Gastroesophageal sphincter (tissue), 4 donors: ENCODE measurements around the gene TNFRSF18. TPM values are rescaled to one million over a fixed set of nuclear protein-coding genes. Genes with fewer than 3 reads are reported as not detected.
"Not testable (repeated sequence)": the region's sequence is repeated elsewhere in the genome, so short reads cannot be mapped to it uniquely, and the experiment has no call there.

Experiments
- ATAC-seq: fragments of 150-250 bp; one replicate; pipeline ENCODE4 v1.9.1; 2016; ENCODE audit warnings: mild to moderate bottlenecking, moderate library complexity
- H3K27ac ChIP-seq, 4 donors: fragments of 200-600 bp; sonication (generic) in 3 of 4; 1 replicate in 3 of 4; 2 replicates in 1 of 4; pipeline ENCODE4 v1.5.1; 2016 to 2019
- H3K27me3 ChIP-seq: fragments of 200-600 bp; sonication (generic); one replicate; pipeline ENCODE4 v1.5.1; 2019
- H3K36me3 ChIP-seq, 2 donors: fragments of 200-600 bp; sonication (generic); one replicate each; pipeline ENCODE4 v1.5.1; 2019; ENCODE audit warnings: control low read depth in 1 of 2
- H3K4me1 ChIP-seq, 3 donors: fragments of 200-600 bp; sonication (generic); 1 replicate in 2 of 3; 2 replicates in 1 of 3; pipeline ENCODE4 v1.5.1; 2016 to 2019; ENCODE audit warnings: control low read depth in 2 of 3
- H3K4me3 ChIP-seq, 2 donors: fragments of 200-600 bp; sonication (generic); one replicate each; pipeline ENCODE4 v1.5.1; 2019; ENCODE audit warnings: mild to moderate bottlenecking in 1 of 2, moderate library complexity in 1 of 2
- H3K9me3 ChIP-seq, 3 donors: fragments of 200-600 bp; sonication (generic); one replicate each; pipeline ENCODE4 v1.5.1; 2017 to 2019; ENCODE audit warnings: control low read depth in 2 of 3
- CTCF ChIP-seq, 4 experiments: fragments of 200-600 bp in 2 of 4; fragments of 450-650 bp in 2 of 4; sonication (generic) in 1 of 4; IDR thresholded peaks; one replicate each; pipeline ENCODE4 v1.5.1; 2017 to 2019; ENCODE audit warnings: antibody characterized with exemption in 4 of 4, mild to moderate bottlenecking in 2 of 4, moderate library complexity in 2 of 4
- EP300 ChIP-seq: sonication (generic); formaldehyde crosslinking; IDR thresholded peaks from one replicate; pipeline ENCODE4 v1.6.1; 2017; ENCODE audit warnings: antibody characterized with exemption, mild to moderate bottlenecking
- POLR2A ChIP-seq, 2 donors: fragments of 450-650 bp; IDR thresholded peaks; one replicate each; pipeline ENCODE4 v1.6.1; 2017; ENCODE audit warnings: antibody characterized with exemption in 2 of 2, mild to moderate bottlenecking in 2 of 2, moderate library complexity in 1 of 2
- POLR2AphosphoS5 ChIP-seq: sonication (generic); formaldehyde crosslinking; IDR thresholded peaks from one replicate; pipeline ENCODE4 v1.6.1; 2017; ENCODE audit warnings: antibody characterized with exemption
- WGBS, 2 donors: methylation state at CpG; one replicate each; pipeline ENCODE4 v1.1.5; 2018; ENCODE audit warnings: low coverage in 1 of 2; 5-methylcytosine and 5-hydroxymethylcytosine counted together
- total RNA-seq, 4 donors: library from RNA; depleted of rRNA; stranded (reverse); fragments of >200 nt; gene quantifications; one replicate each; pipeline ENCODE4 v1.1.0, GENCODE V29; 2016

TNFRSF18 gene
- total RNA-seq, 4 donors from 2014 or later, result 0.35 to 2.2 TPM; not detected in 2

DNA sequence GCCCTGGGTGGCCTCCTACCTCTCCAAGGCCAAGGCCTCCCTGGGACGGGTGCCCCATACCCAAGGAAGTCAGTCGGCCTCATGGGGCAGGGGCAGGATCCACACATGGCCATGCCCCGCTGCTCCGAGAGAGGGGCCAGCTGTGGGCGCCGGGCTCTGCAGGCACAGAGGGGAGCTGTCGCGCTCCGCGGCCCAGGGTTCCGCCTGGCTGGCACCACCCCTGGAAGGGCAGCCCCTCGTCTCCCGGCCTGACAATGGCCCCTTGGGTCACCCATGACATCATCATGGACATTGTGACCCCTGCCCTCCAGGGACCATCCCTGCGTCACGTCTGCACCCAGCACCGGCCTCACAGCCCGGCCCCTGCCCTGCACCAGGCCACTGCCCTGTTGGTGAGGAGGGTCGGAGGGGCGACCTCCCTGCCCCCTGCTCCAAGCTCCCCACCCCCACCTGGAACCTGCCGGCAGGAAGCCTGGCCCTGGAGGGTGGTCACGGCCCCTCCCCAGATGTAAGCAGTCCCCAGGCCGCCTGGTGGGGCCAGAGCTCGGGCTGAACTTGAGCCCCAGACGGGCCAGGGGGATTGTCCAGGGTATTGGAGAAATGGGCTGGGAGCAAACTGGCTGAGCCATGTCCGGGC is 26.9 kb downstream of the TNFRSF18 start:
- WGBS, 2 donors, result no CpG with 5 or more reads among the region's 25 CpGs
- Histone ChIP-seq H3K36me3 (no peaks in the 10 kb centered on the region), H3K27me3 (peaks cover 88% of the 10 kb centered on the region), H3K4me3 (no peak overlapping the region), H3K27ac (no peak overlapping the region), H3K9me3 (no peaks in the 10 kb centered on the region), H3K4me1 (peaks cover 0 to 4% (median 0%) of the 10 kb centered on the region in 3 donors)
- TF ChIP-seq EP300 (no peak), CTCF (IDR thresholded peaks at IDR 0.05) (no peak), POLR2AphosphoS5 (no peak), POLR2A (IDR thresholded peaks at IDR 0.05) (no peak)
- ATAC-seq, result no peak

DNA sequence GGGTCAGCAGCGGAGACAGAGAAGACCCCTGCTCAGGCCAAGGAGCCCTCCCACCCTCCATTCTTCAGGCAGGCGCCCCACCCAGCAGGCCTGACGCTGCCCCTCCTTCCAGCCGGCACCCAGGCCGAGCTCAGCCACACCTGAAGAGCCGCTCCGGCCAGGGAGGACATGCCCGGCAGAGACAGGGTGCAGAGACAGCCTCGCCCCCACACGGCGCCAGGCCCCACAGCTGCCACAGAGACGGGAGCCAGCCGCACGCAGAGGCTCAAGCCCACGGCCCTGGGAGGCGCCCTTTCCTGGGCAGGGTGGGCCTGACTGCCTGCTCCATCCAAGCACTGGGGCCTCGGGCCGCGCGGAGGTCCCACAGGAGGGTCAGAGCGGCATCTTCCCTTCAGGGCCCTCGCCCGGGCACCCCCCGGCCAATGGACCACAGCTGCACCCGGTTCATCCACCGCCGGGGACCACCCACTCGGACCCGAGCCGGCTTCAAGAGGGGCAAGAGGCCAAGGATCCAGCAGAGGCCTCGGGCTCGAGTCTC is 27.5 kb downstream of the TNFRSF18 start:
- Histone ChIP-seq H3K9me3 (no peaks in the 10 kb centered on the region), H3K27me3 (peaks cover 94% of the 10 kb centered on the region), H3K4me3 (no peak overlapping the region), H3K4me1 (peaks cover 0 to 6% (median 0%) of the 10 kb centered on the region in 3 donors), H3K27ac (no peak overlapping the region), H3K36me3 (no peaks in the 10 kb centered on the region)
- no peak for ATAC-seq
- WGBS, 2 donors, result no CpG with 5 or more reads among the region's 32 CpGs
- TF ChIP-seq POLR2A (IDR thresholded peaks at IDR 0.05) (no peak), POLR2AphosphoS5 (no peak), EP300 (no peak), CTCF (IDR thresholded peaks at IDR 0.05) (no peak)

DNA sequence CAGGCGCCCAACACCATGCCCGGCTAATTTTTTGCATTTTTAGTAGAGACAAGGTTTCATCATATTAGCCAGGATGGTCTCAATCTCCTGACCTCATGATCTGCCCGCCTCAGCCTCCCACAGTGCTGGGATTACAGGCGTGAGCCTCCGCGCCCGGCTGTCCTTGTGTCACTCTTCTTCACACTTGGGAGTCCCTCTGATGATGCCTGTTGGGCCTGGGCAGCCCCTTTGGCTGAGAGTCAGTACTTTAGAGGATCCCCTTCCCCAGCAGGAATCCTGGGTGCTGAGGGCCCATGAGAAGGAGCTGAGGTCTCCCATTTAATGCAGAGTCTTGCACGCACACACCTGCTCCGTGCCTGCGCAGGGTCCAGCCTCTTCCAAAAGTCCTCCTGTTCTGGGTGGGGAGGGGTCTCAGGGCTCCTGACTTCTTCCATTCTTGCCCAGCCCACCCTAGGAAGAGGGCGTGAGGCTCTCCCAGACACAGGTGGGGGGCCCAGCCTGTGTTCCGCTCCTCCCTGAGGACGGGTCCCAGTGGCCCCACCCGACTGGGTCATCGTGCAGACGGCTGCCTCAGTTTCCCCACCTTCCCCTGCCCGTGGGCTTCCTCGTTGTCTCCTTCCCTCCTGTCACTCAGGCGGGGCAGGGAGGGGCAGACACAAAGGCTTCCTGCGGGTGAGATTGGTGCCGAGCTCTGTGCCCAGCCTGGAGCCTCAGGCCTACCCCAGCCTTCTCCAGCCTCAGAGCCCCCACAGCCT is 28.8 kb downstream of the TNFRSF18 start:
- TF ChIP-seq EP300 (no peak), CTCF (IDR thresholded peaks at IDR 0.05) (no peak), POLR2A (IDR thresholded peaks at IDR 0.05) (no peak), POLR2AphosphoS5 (no peak)
- H3K36me3 ChIP-seq, result no peaks in the 10 kb centered on the region
- peaks cover 100% of the 10 kb centered on the region for H3K27me3 ChIP-seq
- 83% methylated on average over 8 of the region's 21 CpGs; no CpG with 5 or more reads in 1 of the 2 donors for WGBS, 2 donors
- H3K4me1 ChIP-seq, result peaks cover 0 to 11% (median 0%) of the 10 kb centered on the region in 3 donors
- ATAC-seq, result no peak
- no peaks in the 10 kb centered on the region for H3K9me3 ChIP-seq
- H3K4me3 ChIP-seq, result no peak overlapping the region
- H3K27ac ChIP-seq, result no peak overlapping the region

- Histone ChIP-seq H3K9me3 (no peaks in the 10 kb centered on the region), H3K27me3 (peaks cover 100% of the 10 kb centered on the region), H3K4me1 (peaks cover 0 to 8% (median 0%) of the 10 kb centered on the region in 3 donors), H3K27ac (no peak overlapping the region), H3K36me3 (no peaks in the 10 kb centered on the region), H3K4me3 (no peak overlapping the region)
- 60 to 80% methylated on average over 1 to 4 of the region's 7 CpGs for WGBS, 2 donors
- ATAC-seq, result no peak
- TF ChIP-seq CTCF (IDR thresholded peaks at IDR 0.05) (no peak), POLR2AphosphoS5 (no peak), EP300 (no peak), POLR2A (IDR thresholded peaks at IDR 0.05) (no peak)
Measured at GRCh38 chr1:1176931-1177330, 29.5 kb downstream of the TNFRSF18 start.

DNA sequence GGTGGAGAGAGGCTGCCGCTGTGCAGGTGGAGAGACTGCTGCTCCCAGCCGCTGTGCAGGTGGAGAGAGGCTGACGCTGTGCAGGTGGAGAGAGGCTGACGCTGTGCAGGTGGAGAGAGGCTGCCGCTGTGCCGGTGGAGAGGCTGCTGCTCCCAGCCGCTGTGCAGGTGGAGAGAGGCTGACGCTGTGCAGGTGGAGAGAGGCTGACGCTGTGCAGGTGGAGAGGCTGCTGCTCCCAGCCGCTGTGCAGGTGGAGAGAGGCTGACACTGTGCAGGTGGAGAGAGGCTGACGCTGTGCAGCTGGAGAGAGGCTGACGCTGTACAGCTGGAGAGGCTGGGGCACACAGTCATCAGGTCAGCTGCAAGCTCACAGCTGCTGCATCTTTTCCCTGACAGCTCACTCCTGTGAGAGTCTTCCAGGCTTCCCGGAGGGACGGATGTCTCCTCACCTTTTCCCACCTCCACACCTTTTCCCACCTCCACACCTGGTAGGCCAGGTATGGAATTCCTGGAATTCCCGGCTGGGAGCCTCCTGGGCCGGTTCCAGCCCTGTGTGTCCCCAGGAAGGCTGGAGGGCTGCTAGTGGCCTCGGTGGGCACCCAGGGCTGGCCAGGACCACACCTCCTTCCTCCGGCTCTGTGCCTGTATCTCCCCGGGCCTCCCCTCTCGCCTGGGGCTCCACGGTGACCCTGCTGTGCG is 30.2 kb downstream of the TNFRSF18 start:
- not testable (repeated sequence) for H3K36me3 ChIP-seq, H3K4me1 ChIP-seq, H3K4me3 ChIP-seq, ATAC-seq, H3K9me3 ChIP-seq, H3K27ac ChIP-seq
- peaks cover 100% of the 10 kb centered on the region for H3K27me3 ChIP-seq
- WGBS, 2 donors, result 15 to 24% methylated on average over 15 to 16 of the region's 22 CpGs
